ENCODE measurements around the gene CHMP6. TPM values are rescaled to one million over a fixed set of nuclear protein-coding genes. Genes with fewer than 3 reads are reported as not detected.
"Not testable (repeated sequence)": the region's sequence is repeated elsewhere in the genome, so short reads cannot be mapped to it uniquely, and the experiment has no call there.

Gene CHMP6
- total RNA-seq, 2 donors from 2014 or later: 11.2 to 12.2 TPM

- Mint-ChIP-seq H3K9me3 (peaks cover 5 to 7% of the 10 kb centered on the region in 2 donors), H3K27me3 (ENCODE audit: low read depth) (peaks cover 8% of the 10 kb centered on the region), H3K4me3 (no peak overlapping the region), H3K36me3 (ENCODE audit: insufficient read depth in 2 of 2) (peaks cover 5 to 6% of the 10 kb centered on the region in 2 donors), H3K27ac (no peak overlapping the region), H3K4me1 (ENCODE audit: low read depth) (peaks cover 7% of the 10 kb centered on the region)
- DNase-seq: no peak
- ATAC-seq (replicated peaks in 1 of 2): no peak
Observed at GRCh38 chr17:81009136-81009535, 17.5 kb downstream of the CHMP6 start.

GRCh38 chr17:81010935-81011334, 19.3 kb downstream of the CHMP6 start:
- no peak for DNase-seq
- peaks cover 8% of the 10 kb centered on the region in 2 donors for H3K36me3 Mint-ChIP-seq (ENCODE audit: insufficient read depth in 2 of 2)
- H3K27ac Mint-ChIP-seq: no peak overlapping the region
- H3K4me3 Mint-ChIP-seq: no peak overlapping the region
- no peaks in the 10 kb centered on the region for H3K27me3 Mint-ChIP-seq (ENCODE audit: low read depth)
- peaks cover 5 to 10% of the 10 kb centered on the region in 2 donors for H3K9me3 Mint-ChIP-seq
- H3K4me1 Mint-ChIP-seq (ENCODE audit: low read depth): no peaks in the 10 kb centered on the region
- ATAC-seq (replicated peaks in 1 of 2): no peak

GRCh38 chr17:81011951-81012350, 20.3 kb downstream of the CHMP6 start:
- Mint-ChIP-seq H3K27ac (no peak overlapping the region), H3K4me1 (ENCODE audit: low read depth) (no peaks in the 10 kb centered on the region), H3K27me3 (ENCODE audit: low read depth) (no peaks in the 10 kb centered on the region), H3K9me3 (peaks cover 7 to 10% of the 10 kb centered on the region in 2 donors), H3K36me3 (ENCODE audit: insufficient read depth in 2 of 2) (peaks cover 10 to 16% of the 10 kb centered on the region in 2 donors), H3K4me3 (no peak overlapping the region)
- no peak for DNase-seq
- ATAC-seq (replicated peaks in 1 of 2): no peak

- peaks cover 10 to 16% of the 10 kb centered on the region in 2 donors for H3K36me3 Mint-ChIP-seq (ENCODE audit: insufficient read depth in 2 of 2)
- no peaks in the 10 kb centered on the region for H3K27me3 Mint-ChIP-seq (ENCODE audit: low read depth)
- no peak for ATAC-seq (replicated peaks in 1 of 2)
- H3K27ac Mint-ChIP-seq: peak overlapping the region; percentile 8
- no peak overlapping the region for H3K4me3 Mint-ChIP-seq
- peaks cover 4% of the 10 kb centered on the region for H3K4me1 Mint-ChIP-seq (ENCODE audit: low read depth)
- no peak for DNase-seq
- H3K9me3 Mint-ChIP-seq: peaks cover 7 to 10% of the 10 kb centered on the region in 2 donors
Observed at GRCh38 chr17:81012574-81013447, 21.2 kb downstream of the CHMP6 start.

- H3K27ac Mint-ChIP-seq: peak overlapping the region; percentile 8
- H3K4me3 Mint-ChIP-seq: no peak overlapping the region
- no peaks in the 10 kb centered on the region for H3K27me3 Mint-ChIP-seq (ENCODE audit: low read depth)
- ATAC-seq (replicated peaks in 1 of 2) (no peak), DNase-seq (no peak)
- peaks cover 10 to 16% of the 10 kb centered on the region in 2 donors for H3K36me3 Mint-ChIP-seq (ENCODE audit: insufficient read depth in 2 of 2)
- H3K9me3 Mint-ChIP-seq: peaks cover 7 to 10% of the 10 kb centered on the region in 2 donors
- peaks cover 12% of the 10 kb centered on the region for H3K4me1 Mint-ChIP-seq (ENCODE audit: low read depth)
Observed at GRCh38 chr17:81013642-81014041, 22.0 kb downstream of the CHMP6 start.

GRCh38 chr17:81015136-81015535, 23.5 kb downstream of the CHMP6 start:
- Mint-ChIP-seq H3K9me3 (peaks cover 7 to 10% of the 10 kb centered on the region in 2 donors), H3K4me3 (no peak overlapping the region), H3K36me3 (ENCODE audit: insufficient read depth in 2 of 2) (peaks cover 10 to 16% of the 10 kb centered on the region in 2 donors), H3K27me3 (ENCODE audit: low read depth) (no peaks in the 10 kb centered on the region), H3K27ac (no peak overlapping the region), H3K4me1 (ENCODE audit: low read depth) (peaks cover 16% of the 10 kb centered on the region)
- ATAC-seq (replicated peaks in 1 of 2) (no peak), DNase-seq (no peak)

- H3K4me3 Mint-ChIP-seq: peak overlapping the region in 1 of 2 donors; percentile 12
- ATAC-seq (replicated peaks in 1 of 2): no peak
- peak overlapping the region; percentile 83 for H3K27ac Mint-ChIP-seq
- H3K9me3 Mint-ChIP-seq: peaks cover 2 to 6% of the 10 kb centered on the region in 2 donors
- H3K27me3 Mint-ChIP-seq (ENCODE audit: low read depth): no peaks in the 10 kb centered on the region
- H3K36me3 Mint-ChIP-seq (ENCODE audit: insufficient read depth in 2 of 2): peaks cover 5 to 11% of the 10 kb centered on the region in 2 donors
- peaks cover 16% of the 10 kb centered on the region for H3K4me1 Mint-ChIP-seq (ENCODE audit: low read depth)
- no peak for DNase-seq
Observed at GRCh38 chr17:81016575-81016974, 24.9 kb downstream of the CHMP6 start.

GRCh38 chr17:81017330-81017729, 25.7 kb downstream of the CHMP6 start:
- Mint-ChIP-seq H3K4me1 (ENCODE audit: low read depth) (peaks cover 16% of the 10 kb centered on the region), H3K4me3 (peak overlapping the region in 1 of 2 donors; percentile 84), H3K36me3 (ENCODE audit: insufficient read depth in 2 of 2) (peaks cover 5 to 11% of the 10 kb centered on the region in 2 donors)
- not testable (repeated sequence) for DNase-seq; H3K27ac Mint-ChIP-seq; ATAC-seq (replicated peaks in 1 of 2); H3K27me3 Mint-ChIP-seq (ENCODE audit: low read depth); H3K9me3 Mint-ChIP-seq

- peaks cover 2 to 3% of the 10 kb centered on the region in 2 donors for H3K9me3 Mint-ChIP-seq
- DNase-seq (peak; percentile 34 to 39), ATAC-seq (replicated peaks in 1 of 2) (peak; percentile 76 to 77)
Observed at GRCh38 chr17:81018044-81018802, 26.6 kb downstream of the CHMP6 start.

GRCh38 chr17:81019563-81020442, 28.2 kb downstream of the CHMP6 start:
- Mint-ChIP-seq H3K4me1 (ENCODE audit: low read depth) (peaks cover 20% of the 10 kb centered on the region), H3K9me3 (peaks cover 2 to 3% of the 10 kb centered on the region in 2 donors), H3K36me3 (ENCODE audit: insufficient read depth in 2 of 2) (peaks cover 5 to 11% of the 10 kb centered on the region in 2 donors), H3K27me3 (ENCODE audit: low read depth) (no peaks in the 10 kb centered on the region), H3K4me3 (no peak overlapping the region), H3K27ac (no peak overlapping the region)
- no peak for DNase-seq
- ATAC-seq (replicated peaks in 1 of 2): no peak

More at GRCh38 chr17:81018044-81018802, 26.6 kb downstream of the CHMP6 start:
- Mint-ChIP-seq H3K4me1 (ENCODE audit: low read depth) (peaks cover 16% of the 10 kb centered on the region), H3K36me3 (ENCODE audit: insufficient read depth in 2 of 2) (peaks cover 5 to 11% of the 10 kb centered on the region in 2 donors), H3K4me3 (peak overlapping the region; percentile 77 to 84), H3K27ac (peak overlapping the region; percentile 77), H3K27me3 (ENCODE audit: low read depth) (no peaks in the 10 kb centered on the region)

GRCh38 chr17:81020443-81020766, 28.8 kb downstream of the CHMP6 start:
- peaks cover 20% of the 10 kb centered on the region for H3K4me1 Mint-ChIP-seq (ENCODE audit: low read depth)
- no peaks in the 10 kb centered on the region for H3K27me3 Mint-ChIP-seq (ENCODE audit: low read depth)
- no peak overlapping the region for H3K4me3 Mint-ChIP-seq
- H3K36me3 Mint-ChIP-seq (ENCODE audit: insufficient read depth in 2 of 2): peaks cover 5 to 11% of the 10 kb centered on the region in 2 donors
- H3K9me3 Mint-ChIP-seq: peaks cover 2 to 3% of the 10 kb centered on the region in 2 donors
- no peak overlapping the region for H3K27ac Mint-ChIP-seq
- no peak for DNase-seq
- no peak for ATAC-seq (replicated peaks in 1 of 2)

GRCh38 chr17:81020767-81021497, 29.3 kb downstream of the CHMP6 start:
- ATAC-seq (replicated peaks in 1 of 2): no peak
- Mint-ChIP-seq H3K9me3 (peaks cover 0 to 2% of the 10 kb centered on the region in 2 donors), H3K36me3 (ENCODE audit: insufficient read depth in 2 of 2) (peaks cover 2 to 8% of the 10 kb centered on the region in 2 donors), H3K27me3 (ENCODE audit: low read depth) (no peaks in the 10 kb centered on the region), H3K4me3 (no peak overlapping the region), H3K4me1 (ENCODE audit: low read depth) (peaks cover 20% of the 10 kb centered on the region), H3K27ac (no peak overlapping the region)
- no peak for DNase-seq
